ENCODE data around the gene KLHL26. TPM values are rescaled to one million over a fixed set of nuclear protein-coding genes. Genes with fewer than 3 reads are reported as not detected.

Gene KLHL26
- polyA plus RNA-seq, 1 experiment: 2.3 TPM

- no peak overlapping the region for H3K4me3 ChIP-seq (ENCODE audit: low read depth, low read length)
- DNase-seq (ENCODE audit: low read depth): no peak
- POLR2A ChIA-PET: no interaction called here
- TF ChIP-seq CTCF (IDR thresholded peaks at IDR 0.05; ENCODE audit: insufficient read depth, low read depth, low read length): no peak
- no peaks in the 10 kb centered on the region for H3K27me3 ChIP-seq (ENCODE audit: control insufficient read depth, insufficient read depth, low read length)
- no peaks in the 10 kb centered on the region; the same call in 1 of the 2 replicates for H3K36me3 ChIP-seq (ENCODE audit: control insufficient read depth, insufficient read depth, low read length)
- CTCF ChIA-PET: interaction anchor here (1.7 kb wide), 1 partner anchor 117 kb away, joined by 4 read pairs; no protein-coding TSS in a partner anchor
These were observed 74.3 kb downstream of the KLHL26 start for GRCh38 chr19:18710996-18711751.

- Histone ChIP-seq H3K36me3 (ENCODE audit: control insufficient read depth, insufficient read depth, low read length) (no peaks in the 10 kb centered on the region; the same call in 1 of the 2 replicates), H3K4me3 (ENCODE audit: low read depth, low read length) (no peak overlapping the region), H3K27me3 (ENCODE audit: control insufficient read depth, insufficient read depth, low read length) (no peaks in the 10 kb centered on the region)
- ChIA-PET POLR2A (no interaction called here), CTCF (no interaction called here)
- DNase-seq (ENCODE audit: low read depth): no peak
- no peak for TF ChIP-seq CTCF (IDR thresholded peaks at IDR 0.05; ENCODE audit: insufficient read depth, low read depth, low read length)
These were observed 75.1 kb downstream of the KLHL26 start for GRCh38 chr19:18711893-18712292.

DNA sequence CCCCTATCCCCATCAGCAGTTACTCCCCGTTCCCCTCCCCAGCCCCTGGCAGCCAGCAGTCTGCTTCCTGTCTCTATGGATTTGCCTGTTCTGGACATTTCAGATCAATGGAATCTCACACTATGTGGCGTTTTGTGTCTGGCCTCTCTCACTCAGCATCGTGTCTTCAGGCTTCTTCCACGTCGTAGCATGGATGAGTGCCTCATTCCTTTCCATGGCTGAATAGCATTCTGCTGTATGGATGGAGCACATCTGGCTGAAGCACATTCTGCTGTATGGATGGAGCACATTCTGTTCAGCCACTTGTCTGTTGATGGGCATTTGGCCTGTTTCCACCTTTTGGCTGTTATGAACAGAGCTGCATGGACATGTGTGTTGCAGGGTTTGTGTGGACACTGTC, 76.2 kb downstream of the KLHL26 start:
- CTCF ChIA-PET: interaction anchor here (1.5 kb wide), 1 partner anchor 20 kb away, joined by 6 read pairs; no protein-coding TSS in a partner anchor
- POLR2A ChIA-PET: no interaction called here

GRCh38 chr19:18713550-18714117, 76.8 kb downstream of the KLHL26 start:
- ChIA-PET CTCF (interaction anchor here (1.5 kb wide), 1 partner anchor 20 kb away, joined by 6 read pairs; no protein-coding TSS in a partner anchor), POLR2A (no interaction called here)
- Histone ChIP-seq H3K36me3 (ENCODE audit: control insufficient read depth, insufficient read depth, low read length) (no peaks in the 10 kb centered on the region; the same call in 1 of the 2 replicates), H3K4me3 (ENCODE audit: low read depth, low read length) (no peak overlapping the region), H3K27me3 (ENCODE audit: control insufficient read depth, insufficient read depth, low read length) (no peaks in the 10 kb centered on the region)
- TF ChIP-seq CTCF (IDR thresholded peaks at IDR 0.05; ENCODE audit: insufficient read depth, low read depth, low read length): no peak
- DNase-seq (ENCODE audit: low read depth): no peak

More for the DNA sequence above, 76.2 kb downstream of the KLHL26 start:
- Histone ChIP-seq H3K4me3 (ENCODE audit: low read depth, low read length) (no peak overlapping the region), H3K27me3 (ENCODE audit: control insufficient read depth, insufficient read depth, low read length) (no peaks in the 10 kb centered on the region), H3K36me3 (ENCODE audit: control insufficient read depth, insufficient read depth, low read length) (no peaks in the 10 kb centered on the region; the same call in 1 of the 2 replicates)
- no peak for DNase-seq (ENCODE audit: low read depth)
- TF ChIP-seq CTCF (IDR thresholded peaks at IDR 0.05; ENCODE audit: insufficient read depth, low read depth, low read length): no peak

- CTCF ChIA-PET: no interaction called here
- POLR2A ChIA-PET: no interaction called here
- H3K27me3 ChIP-seq (ENCODE audit: control insufficient read depth, insufficient read depth, low read length): no peaks in the 10 kb centered on the region
- no peak for TF ChIP-seq CTCF (IDR thresholded peaks at IDR 0.05; ENCODE audit: insufficient read depth, low read depth, low read length)
- no peak for DNase-seq (ENCODE audit: low read depth)
- no peaks in the 10 kb centered on the region; the same call in 1 of the 2 replicates for H3K36me3 ChIP-seq (ENCODE audit: control insufficient read depth, insufficient read depth, low read length)
- H3K4me3 ChIP-seq (ENCODE audit: low read depth, low read length): no peak overlapping the region
These were observed 78.6 kb downstream of the KLHL26 start for GRCh38 chr19:18715416-18715815.

Measured in BJ (cell line).